ENCODE results near the gene DHRSX. TPM values are rescaled to one million over a fixed set of nuclear protein-coding genes. Genes with fewer than 3 reads are reported as not detected.

Gene DHRSX
- total and polyA plus RNA-seq, 2 donors (not counting 3 experiments of a cell fraction or from before 2014, with no cell fraction given) = 27.1 to 37.7 TPM

DNA sequence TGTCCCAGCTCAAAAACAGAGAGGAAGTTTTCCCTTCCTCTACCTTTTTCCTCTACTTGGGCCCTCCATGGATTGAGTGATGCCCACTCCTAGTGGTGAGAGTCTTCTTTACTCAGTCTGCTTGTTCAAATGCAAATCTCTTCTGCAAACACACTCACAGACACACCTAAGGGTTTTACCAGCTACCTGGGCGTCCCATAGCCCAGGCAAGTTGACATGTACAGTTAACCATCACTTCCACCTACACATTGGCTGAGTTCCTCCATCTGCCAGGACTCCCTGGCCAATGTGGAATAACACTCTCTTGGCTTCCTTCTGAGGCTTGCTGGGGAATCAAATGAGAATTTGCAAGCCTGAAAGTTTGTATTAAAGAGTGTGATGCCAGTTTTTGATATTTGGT is 45.7 kb upstream of the DHRSX start:
- ChIA-PET POLR2A (no interaction called here), CTCF (no interaction called here)
- no peaks in the 10 kb centered on the region for H3K27me3 ChIP-seq (ENCODE audit: control insufficient read depth in 2 of 2, insufficient read depth in 2 of 2, low read length in 2 of 2)
- intact Hi-C loops (cut with micrococcal nuclease) (no loop called here), dilution Hi-C loops (cut with MboI; ENCODE audit: extremely low pct_ligation_motif_present, low sequenced_read_pairs) (no loop called here)
- no peak overlapping the region for H3K4me3 ChIP-seq (replicated peaks in 1 of 3; ENCODE audit: insufficient read depth in 1 of 3, low read depth in 1 of 3, low read length in 3 of 3)
- no peaks in the 10 kb centered on the region for H3K9me1 ChIP-seq (replicated peaks; ENCODE audit: control insufficient read depth, extremely low read depth, insufficient read depth, low read length)
- BruUV-seq (replicated peaks) = no TSS peak
- H3K36me3 ChIP-seq (ENCODE audit: control insufficient read depth in 2 of 2, extremely low read depth in 1 of 2, insufficient read depth in 2 of 2, low read length in 2 of 2) = no peaks in the 10 kb centered on the region
- DNase-seq (ENCODE audit: low read depth, low spot score) = no peak
- no peak overlapping the region for H2AFZ ChIP-seq (ENCODE audit: low read depth, low read length)
- FAIRE-seq = no peak
- H3K27ac ChIP-seq (ENCODE audit: insufficient read depth, low read depth, low read length) = no peak overlapping the region
- H3K4me2 ChIP-seq (ENCODE audit: insufficient read depth, low read length) = no peak overlapping the region
- H3K79me2 ChIP-seq (ENCODE audit: control insufficient read depth, insufficient read depth, low read length) = no peaks in the 10 kb centered on the region
- no peaks in the 10 kb centered on the region for H3K4me1 ChIP-seq (ENCODE audit: control insufficient read depth, extremely low read depth, insufficient read depth, low read length)
- no peak overlapping the region for H3K9ac ChIP-seq (replicated peaks; ENCODE audit: extremely low read depth, insufficient read depth, low read length)
- no peak for TF ChIP-seq JUN (IDR thresholded peaks at IDR 0.05; ENCODE audit: borderline replicate concordance, insufficient read depth, insufficient read length, low read depth)
- TF ChIP-seq EZH2 (IDR thresholded peaks at IDR 0.05; ENCODE audit: borderline replicate concordance, low read depth, low read length, severe bottlenecking) = no peak
- TF ChIP-seq GATA2 (IDR thresholded peaks at IDR 0.05; ENCODE audit: insufficient read depth, insufficient read length, low read depth, low read length) = no peak
- no peak for TF ChIP-seq FOS (IDR thresholded peaks at IDR 0.05; ENCODE audit: borderline replicate concordance, insufficient read depth, low read length)
- no peak for TF ChIP-seq MAX (IDR thresholded peaks at IDR 0.05; ENCODE audit: insufficient read depth, insufficient read length)
- no peak for TF ChIP-seq POLR2AphosphoS5 (IDR thresholded peaks at IDR 0.05; ENCODE audit: insufficient read depth, low read depth, low read length)
- TF ChIP-seq CTCF (IDR thresholded peaks at IDR 0.05; ENCODE audit: extremely low read depth in 1 of 2, insufficient read depth in 1 of 2, low read depth in 1 of 2, low read length in 2 of 2) = no peak
- TF ChIP-seq POLR2A (IDR thresholded peaks at IDR 0.05; ENCODE audit: low read depth, low read length) = no peak
- no peak for TF ChIP-seq MYC (IDR thresholded peaks at IDR 0.05; ENCODE audit: low read depth, low read length)
- no peaks in the 10 kb centered on the region for H4K20me1 ChIP-seq (replicated peaks; ENCODE audit: control insufficient read depth, extremely low read depth, insufficient read depth, low read length)
- no peaks in the 10 kb centered on the region for H3K9me3 ChIP-seq (replicated peaks; ENCODE audit: control insufficient read depth, insufficient read depth, low read length)

Data from endothelial cell of umbilical vein (primary cell).